ENCODE data around the gene ABCG1. TPM values are rescaled to one million over a fixed set of nuclear protein-coding genes. Genes with fewer than 3 reads are reported as not detected.
A peak's percentile ranks its signal among the peaks of the same experiment; 100 is the strongest.

ABCG1 gene
- total and polyA plus RNA-seq, 11 donors: 3.3 to 25.3 (median 13.5) TPM

DNA sequence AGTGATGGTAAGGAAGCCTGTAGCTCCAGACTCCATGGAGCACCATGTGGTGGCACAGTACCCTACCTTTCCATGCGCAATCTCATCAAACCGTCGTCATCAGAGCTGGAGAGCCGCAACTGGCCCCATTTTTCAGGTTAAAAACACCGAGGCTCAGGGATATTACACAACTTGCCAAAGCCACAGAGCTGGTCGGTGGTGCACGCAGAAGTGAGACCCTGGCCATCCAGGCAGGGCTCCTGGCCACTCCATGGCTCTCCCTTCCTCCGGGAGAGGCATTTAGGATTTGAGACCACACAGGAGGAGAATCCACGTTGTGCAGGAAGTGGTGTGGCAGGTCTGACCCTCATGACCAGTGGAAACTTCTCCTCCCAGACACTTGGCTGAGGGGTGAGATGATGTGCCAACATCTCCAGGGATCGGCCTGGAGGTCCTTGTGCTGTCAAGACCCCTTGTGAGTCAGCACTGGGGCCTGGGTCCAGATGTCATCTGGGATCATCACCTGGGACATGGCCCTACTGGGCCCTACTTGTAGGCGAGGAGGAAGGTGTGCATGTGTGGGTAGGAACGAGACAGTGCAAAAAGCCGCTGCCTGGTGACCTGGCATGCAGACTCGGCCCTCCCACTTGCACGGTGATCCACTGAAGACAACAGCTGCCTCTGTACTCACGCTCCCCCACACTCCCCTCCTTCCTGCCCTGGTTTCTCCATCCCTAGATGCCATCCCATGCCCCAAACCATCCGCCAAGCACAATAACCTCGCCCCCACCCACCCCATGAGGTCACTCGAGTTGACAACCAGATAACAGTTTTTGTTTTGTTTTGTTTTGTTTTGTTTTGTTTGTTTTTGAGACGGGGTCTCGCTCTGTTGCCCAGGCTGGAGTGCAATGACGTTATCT, 85.9 kb downstream of the ABCG1 start:
- Histone ChIP-seq H3K9me3 (no peaks in the 10 kb centered on the region), H3K4me3 (no peak overlapping the region), H3K27me3 (peaks cover 0 to 28% (median 3%) of the 10 kb centered on the region in 9 donors), H3K36me3 (no peaks in the 10 kb centered on the region), H3K27ac (no peak overlapping the region), H3K4me1 (peaks cover 0 to 41% (median 21%) of the 10 kb centered on the region in 12 donors)
- DNase-seq (peak in 1 of 5 donors; percentile 23), ATAC-seq (no peak)
- TF ChIP-seq, protein P1, sequence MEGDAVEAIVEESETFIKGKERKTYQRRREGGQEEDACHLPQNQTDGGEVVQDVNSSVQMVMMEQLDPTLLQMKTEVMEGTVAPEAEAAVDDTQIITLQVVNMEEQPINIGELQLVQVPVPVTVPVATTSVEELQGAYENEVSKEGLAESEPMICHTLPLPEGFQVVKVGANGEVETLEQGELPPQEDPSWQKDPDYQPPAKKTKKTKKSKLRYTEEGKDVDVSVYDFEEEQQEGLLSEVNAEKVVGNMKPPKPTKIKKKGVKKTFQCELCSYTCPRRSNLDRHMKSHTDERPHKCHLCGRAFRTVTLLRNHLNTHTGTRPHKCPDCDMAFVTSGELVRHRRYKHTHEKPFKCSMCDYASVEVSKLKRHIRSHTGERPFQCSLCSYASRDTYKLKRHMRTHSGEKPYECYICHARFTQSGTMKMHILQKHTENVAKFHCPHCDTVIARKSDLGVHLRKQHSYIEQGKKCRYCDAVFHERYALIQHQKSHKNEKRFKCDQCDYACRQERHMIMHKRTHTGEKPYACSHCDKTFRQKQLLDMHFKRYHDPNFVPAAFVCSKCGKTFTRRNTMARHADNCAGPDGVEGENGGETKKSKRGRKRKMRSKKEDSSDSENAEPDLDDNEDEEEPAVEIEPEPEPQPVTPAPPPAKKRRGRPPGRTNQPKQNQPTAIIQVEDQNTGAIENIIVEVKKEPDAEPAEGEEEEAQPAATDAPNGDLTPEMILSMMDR (IDR thresholded peaks at IDR 0.05): no peak
- TF ChIP-seq POLR2A (IDR thresholded peaks at IDR 0.05): no peak
- 84 to 87% (median 86%) methylated on average over 22 of the region's 22 CpGs for WGBS, 4 donors
- intact Hi-C loops (cut with DNase I): loop anchor here in 3 of 10 donors (5.0 to 10.0 kb wide), 3 partner anchors 70 to 143 kb away; no protein-coding TSS in a partner anchor

DNA sequence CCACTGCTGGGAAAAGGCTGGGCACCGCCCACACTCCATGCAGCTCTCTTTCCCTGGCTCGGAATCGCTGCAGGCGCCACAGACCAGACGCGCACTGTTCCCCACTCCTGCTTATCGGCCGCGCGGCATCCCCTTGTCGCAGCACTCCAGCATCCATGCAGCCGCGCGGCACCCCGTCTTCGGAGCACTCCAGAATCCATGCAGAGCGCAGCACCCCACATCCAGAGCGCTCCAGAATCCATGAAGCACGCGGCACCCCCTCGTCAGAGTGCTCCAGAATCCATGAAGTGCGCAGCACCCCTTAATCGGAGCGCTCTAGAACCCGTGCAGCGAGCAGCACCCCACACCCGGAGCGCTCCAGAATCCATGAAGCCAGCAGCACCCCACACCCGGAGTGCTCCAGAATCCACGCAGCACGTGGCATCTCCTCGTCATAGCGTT, 86.8 kb downstream of the ABCG1 start:
- intact Hi-C loops (cut with DNase I): loop anchor here in 2 of 10 donors (10.0 kb wide), 2 partner anchors 71 to 141 kb away; no protein-coding TSS in a partner anchor
- WGBS, 4 donors: 95 to 97% (median 96%) methylated on average over 32 to 33 of the region's 33 CpGs
- Histone ChIP-seq H3K4me1 (peaks cover 0 to 35% (median 16%) of the 10 kb centered on the region in 12 donors), H3K27ac (no peak overlapping the region), H3K9me3 (no peaks in the 10 kb centered on the region), H3K27me3 (peaks cover 0 to 30% (median 3%) of the 10 kb centered on the region in 9 donors), H3K4me3 (no peak overlapping the region), H3K36me3 (no peaks in the 10 kb centered on the region)
- ATAC-seq (no peak), DNase-seq (peak in 1 of 5 donors; percentile 10)
- TF ChIP-seq, protein P1 (IDR thresholded peaks at IDR 0.05): no peak
- no peak for TF ChIP-seq POLR2A (IDR thresholded peaks at IDR 0.05)

DNA sequence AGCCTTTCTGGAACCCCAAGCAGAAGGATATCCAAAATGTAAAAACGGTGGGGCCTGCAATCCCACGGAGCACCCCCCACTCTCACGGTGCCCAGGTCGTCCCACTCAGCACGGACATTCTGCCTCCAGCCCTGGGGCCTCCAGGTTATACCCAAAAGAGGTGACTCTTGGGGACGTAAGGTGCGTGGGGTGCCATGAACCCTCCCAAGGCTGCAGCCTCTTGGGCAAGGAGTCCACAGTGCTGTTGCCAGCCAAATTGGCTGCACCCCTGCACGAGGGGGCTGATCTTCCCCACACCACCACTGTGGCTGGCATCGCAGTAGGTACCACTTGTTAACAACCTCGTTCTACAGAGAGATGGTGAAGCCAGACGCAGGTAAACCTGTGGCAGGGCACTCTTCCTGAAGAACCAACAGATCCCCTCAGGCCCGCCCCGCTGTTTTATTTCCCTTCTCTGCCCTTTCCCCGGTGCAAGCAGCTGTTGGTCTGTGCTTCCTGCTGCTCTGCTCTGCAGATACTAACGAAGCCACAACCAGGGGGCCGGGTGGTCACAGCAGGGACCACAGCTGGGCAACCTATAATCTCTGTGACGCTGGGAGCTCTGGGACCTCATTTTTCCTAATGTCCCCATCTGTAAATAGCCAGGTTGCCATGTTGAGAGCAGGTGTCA, 87.6 kb downstream of the ABCG1 start:
- TF ChIP-seq, protein P1 (IDR thresholded peaks at IDR 0.05): no peak
- no peak for TF ChIP-seq POLR2A (IDR thresholded peaks at IDR 0.05)
- H3K36me3 ChIP-seq: no peaks in the 10 kb centered on the region
- H3K4me1 ChIP-seq: peaks cover 0 to 27% (median 13%) of the 10 kb centered on the region in 12 donors
- H3K9me3 ChIP-seq: no peaks in the 10 kb centered on the region
- H3K27me3 ChIP-seq: peaks cover 0 to 30% (median 3%) of the 10 kb centered on the region in 9 donors
- no peak for ATAC-seq
- 76 to 79% (median 78%) methylated on average over 16 to 17 of the region's 17 CpGs for WGBS, 4 donors
- no peak overlapping the region for H3K4me3 ChIP-seq
- peak in 1 of 5 donors; percentile 14 for DNase-seq
- no peak overlapping the region for H3K27ac ChIP-seq
- intact Hi-C loops (cut with DNase I): loop anchor here in 2 of 10 donors (10.0 kb wide), 2 partner anchors 72 to 142 kb away; no protein-coding TSS in a partner anchor

Measured in heart left ventricle (tissue), 16 donors.